Subcutaneous adipose tissue (tissue), 4 donors: Measurements from ENCODE around the gene CSH2. TPM values are rescaled to one million over a fixed set of nuclear protein-coding genes. Genes with fewer than 3 reads are reported as not detected.
"Not testable (repeated sequence)": the region's sequence is repeated elsewhere in the genome, so short reads cannot be mapped to it uniquely, and the experiment has no call there.

ENCODE experiments used
- total RNA-seq, 4 donors: library from RNA; depleted of rRNA; stranded (reverse); fragments of >200 nt; gene quantifications; one replicate each; pipeline ENCODE4 v1.1.0, GENCODE V29; 2016
- TF ChIP-seq, protein P1 (sequence below): fragments of 450-650 bp; IDR thresholded peaks from one replicate; pipeline ENCODE4 v1.5.1; 2016; ENCODE audit warnings: low read depth, mild to moderate bottlenecking, control low read depth, antibody characterized with exemption, moderate library complexity

The CSH2 gene
- not detected for total RNA-seq

DNA sequence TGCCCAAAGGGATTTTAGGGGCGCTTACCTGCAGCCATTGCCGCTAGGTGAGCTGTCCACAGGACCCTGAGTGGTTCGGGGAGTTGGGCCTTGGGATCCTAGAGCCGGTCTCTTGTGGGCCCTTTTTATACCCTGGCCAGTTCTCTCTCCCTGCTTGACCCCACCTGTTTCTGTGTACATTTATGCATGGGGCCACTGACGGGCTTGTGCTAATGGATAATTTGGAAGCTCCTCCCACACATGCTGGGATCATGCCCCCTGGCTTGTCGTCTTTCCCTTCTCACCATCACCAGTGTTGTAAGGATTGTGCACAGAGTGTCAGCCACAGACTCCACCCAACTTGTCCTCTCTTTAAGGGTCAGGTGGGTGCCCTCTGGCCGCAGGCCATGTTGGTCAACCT is at the start of gene CSH2:
Gene CSH2, minus strand, starts transcription at position 101 of the 400 bp plus-strand sequence. Its CDS starts 63 bp downstream, at position 38.
- TF ChIP-seq, protein P1, sequence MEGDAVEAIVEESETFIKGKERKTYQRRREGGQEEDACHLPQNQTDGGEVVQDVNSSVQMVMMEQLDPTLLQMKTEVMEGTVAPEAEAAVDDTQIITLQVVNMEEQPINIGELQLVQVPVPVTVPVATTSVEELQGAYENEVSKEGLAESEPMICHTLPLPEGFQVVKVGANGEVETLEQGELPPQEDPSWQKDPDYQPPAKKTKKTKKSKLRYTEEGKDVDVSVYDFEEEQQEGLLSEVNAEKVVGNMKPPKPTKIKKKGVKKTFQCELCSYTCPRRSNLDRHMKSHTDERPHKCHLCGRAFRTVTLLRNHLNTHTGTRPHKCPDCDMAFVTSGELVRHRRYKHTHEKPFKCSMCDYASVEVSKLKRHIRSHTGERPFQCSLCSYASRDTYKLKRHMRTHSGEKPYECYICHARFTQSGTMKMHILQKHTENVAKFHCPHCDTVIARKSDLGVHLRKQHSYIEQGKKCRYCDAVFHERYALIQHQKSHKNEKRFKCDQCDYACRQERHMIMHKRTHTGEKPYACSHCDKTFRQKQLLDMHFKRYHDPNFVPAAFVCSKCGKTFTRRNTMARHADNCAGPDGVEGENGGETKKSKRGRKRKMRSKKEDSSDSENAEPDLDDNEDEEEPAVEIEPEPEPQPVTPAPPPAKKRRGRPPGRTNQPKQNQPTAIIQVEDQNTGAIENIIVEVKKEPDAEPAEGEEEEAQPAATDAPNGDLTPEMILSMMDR, result not testable (repeated sequence)

DNA sequence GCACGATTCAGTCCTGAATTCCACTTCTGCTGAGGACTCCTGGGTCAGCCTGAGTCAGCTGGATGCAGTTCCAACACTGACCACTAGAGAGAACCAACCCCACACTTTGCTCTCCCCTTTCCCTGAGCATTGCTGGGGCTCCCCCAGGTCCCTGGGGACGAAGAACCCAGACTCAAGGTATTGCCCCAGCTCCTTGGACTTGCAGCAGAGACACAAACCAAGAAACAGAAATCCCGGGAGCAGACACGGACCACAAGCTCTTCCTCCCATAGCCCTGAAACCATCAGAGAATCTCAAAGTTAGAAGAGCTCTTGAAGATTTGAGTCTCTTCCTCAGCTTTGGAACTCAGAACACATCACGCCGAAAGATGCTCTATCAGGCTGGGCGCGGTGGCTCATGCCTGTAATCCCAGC is 45.8 kb upstream of the CSH2 start:
- TF ChIP-seq, protein P1, result no peak

DNA sequence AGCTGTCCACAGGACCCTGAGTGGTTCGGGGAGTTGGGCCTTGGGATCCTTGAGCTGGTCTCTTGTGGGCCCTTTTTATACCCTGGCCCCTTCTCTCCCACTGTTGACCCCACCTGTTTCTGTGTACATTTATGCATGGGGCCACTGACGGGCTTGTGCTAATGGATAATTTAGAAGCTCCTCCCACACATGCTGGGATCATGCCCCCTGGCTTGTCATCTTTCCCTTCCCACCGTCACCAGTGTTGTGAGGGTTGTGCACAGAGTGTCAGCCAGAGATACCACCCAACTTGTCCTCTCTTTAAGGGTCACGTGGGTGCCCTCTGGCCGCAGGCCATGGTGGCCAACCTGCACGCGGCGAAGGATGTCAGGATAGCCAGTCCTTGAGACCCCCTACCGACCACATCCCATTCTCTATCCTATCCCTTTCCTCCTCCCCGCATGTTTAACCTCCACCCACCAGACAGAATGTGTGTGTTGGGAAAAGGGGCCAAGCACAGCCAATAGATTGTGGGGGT is 45.4 kb upstream of the CSH2 start, which contains the start of gene GH1:
Gene GH1, minus strand, starts transcription at position 51 of the 517 bp plus-strand sequence. CDS start 63 bp downstream, outside the sequence.
- TF ChIP-seq, protein P1, result not testable (repeated sequence)

DNA sequence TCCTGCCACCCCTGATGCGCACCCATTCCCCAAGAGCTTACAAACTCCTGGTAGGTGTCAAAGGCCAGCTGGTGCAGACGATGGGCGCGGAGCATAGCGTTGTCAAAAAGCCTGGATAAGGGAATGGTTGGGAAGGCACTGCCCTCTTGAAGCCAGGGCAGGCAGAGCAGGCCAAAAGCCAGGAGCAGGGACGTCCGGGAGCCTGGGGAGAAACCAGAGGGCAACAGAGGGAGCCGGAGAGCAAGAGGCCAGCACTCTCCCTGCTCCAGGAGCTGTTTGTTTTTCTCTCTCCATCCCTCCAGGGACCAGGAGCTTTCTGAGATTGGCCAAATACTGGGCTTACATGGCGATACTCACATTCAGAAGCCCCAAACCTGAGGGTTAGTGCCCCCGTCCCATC is 44.8 kb upstream of the CSH2 start:
- TF ChIP-seq, protein P1, result no peak

DNA sequence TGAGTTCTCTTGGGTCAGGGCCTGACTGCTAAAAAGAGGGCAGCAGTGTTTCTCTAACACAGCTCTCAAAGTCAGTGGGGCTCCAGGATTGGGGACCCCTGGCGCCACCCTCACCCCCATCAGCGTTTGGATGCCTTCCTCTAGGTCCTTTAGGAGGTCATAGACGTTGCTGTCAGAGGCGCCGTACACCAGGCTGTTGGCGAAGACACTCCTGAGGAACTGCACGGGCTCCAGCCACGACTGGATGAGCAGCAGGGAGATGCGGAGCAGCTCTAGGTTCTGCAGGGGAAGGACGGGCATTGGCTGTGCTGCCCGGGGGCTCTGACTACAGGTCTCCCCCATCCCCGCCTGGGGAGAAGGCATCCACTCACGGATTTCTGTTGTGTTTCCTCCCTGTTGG is 44.2 kb upstream of the CSH2 start:
- TF ChIP-seq, protein P1, result no peak

DNA sequence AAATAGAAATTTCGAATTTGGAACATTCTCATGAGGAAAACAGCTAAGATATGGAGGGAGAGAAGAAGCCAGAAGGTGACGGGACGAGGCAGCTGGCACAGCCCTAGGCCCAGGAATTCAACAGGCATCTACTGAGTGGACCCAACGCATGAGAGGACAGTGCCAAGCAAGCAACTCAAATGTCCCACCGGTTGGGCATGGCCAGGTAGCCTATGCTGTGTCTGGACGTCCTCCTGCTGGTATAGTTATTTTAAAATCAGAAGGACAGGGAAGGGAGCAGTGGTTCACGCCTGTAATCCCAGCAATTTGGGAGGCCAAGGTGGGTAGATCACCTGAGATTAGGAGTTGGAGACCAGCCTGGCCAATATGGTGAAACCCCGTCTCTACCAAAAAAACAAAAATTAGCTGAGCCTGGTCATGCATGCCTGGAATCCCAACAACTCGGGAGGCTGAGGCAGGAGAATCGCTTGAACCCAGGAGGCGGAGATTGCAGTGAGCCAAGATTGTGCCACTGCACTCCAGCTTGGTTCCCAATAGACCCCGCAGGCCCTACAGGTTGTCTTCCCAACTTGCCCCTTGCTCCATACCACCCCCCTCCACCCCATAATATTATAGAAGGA is 43.2 kb upstream of the CSH2 start:
- TF ChIP-seq, protein P1, result no peak

DNA sequence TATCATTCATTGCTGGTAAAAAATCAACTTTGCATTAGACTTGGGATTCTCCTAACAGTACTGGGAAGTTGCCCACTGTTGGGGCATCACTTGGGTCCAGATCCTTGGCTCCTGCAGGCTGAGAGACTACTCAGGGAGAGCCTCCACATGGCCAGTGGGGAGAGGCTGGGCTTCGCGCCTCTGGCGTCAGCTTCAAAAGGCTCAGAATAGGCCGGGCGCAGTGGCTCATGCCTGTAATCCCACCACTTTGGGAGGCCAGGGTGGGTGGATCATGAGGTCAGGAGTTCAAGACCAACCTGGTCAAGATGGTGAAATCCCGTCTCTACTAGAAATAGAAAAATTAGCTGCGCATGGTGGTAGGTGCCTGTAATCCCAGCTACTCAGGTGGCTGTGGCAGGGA is 41.0 kb upstream of the CSH2 start:
- TF ChIP-seq, protein P1, result no peak
